ENCODE measurements around the gene NCAPG2.

- TF ChIP-seq, protein P1, sequence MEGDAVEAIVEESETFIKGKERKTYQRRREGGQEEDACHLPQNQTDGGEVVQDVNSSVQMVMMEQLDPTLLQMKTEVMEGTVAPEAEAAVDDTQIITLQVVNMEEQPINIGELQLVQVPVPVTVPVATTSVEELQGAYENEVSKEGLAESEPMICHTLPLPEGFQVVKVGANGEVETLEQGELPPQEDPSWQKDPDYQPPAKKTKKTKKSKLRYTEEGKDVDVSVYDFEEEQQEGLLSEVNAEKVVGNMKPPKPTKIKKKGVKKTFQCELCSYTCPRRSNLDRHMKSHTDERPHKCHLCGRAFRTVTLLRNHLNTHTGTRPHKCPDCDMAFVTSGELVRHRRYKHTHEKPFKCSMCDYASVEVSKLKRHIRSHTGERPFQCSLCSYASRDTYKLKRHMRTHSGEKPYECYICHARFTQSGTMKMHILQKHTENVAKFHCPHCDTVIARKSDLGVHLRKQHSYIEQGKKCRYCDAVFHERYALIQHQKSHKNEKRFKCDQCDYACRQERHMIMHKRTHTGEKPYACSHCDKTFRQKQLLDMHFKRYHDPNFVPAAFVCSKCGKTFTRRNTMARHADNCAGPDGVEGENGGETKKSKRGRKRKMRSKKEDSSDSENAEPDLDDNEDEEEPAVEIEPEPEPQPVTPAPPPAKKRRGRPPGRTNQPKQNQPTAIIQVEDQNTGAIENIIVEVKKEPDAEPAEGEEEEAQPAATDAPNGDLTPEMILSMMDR (conservative IDR thresholded peaks at IDR 0.05) = no peak
- TF ChIP-seq EZH2 (IDR thresholded peaks at IDR 0.05; ENCODE audit: low read depth) = no peak
Measured at GRCh38 chr7:158683541-158683940, 21.1 kb downstream of the NCAPG2 start.
